ENCODE results near the gene SLC16A6. TPM values are rescaled to one million over a fixed set of nuclear protein-coding genes. Genes with fewer than 3 reads are reported as not detected.
"Not testable (repeated sequence)": the region's sequence is repeated elsewhere in the genome, so short reads cannot be mapped to it uniquely, and the experiment has no call there.

Gene SLC16A6
- total RNA-seq, 4 donors from 2014 or later = 0.13 to 1.8 (median 0.46) TPM

DNA sequence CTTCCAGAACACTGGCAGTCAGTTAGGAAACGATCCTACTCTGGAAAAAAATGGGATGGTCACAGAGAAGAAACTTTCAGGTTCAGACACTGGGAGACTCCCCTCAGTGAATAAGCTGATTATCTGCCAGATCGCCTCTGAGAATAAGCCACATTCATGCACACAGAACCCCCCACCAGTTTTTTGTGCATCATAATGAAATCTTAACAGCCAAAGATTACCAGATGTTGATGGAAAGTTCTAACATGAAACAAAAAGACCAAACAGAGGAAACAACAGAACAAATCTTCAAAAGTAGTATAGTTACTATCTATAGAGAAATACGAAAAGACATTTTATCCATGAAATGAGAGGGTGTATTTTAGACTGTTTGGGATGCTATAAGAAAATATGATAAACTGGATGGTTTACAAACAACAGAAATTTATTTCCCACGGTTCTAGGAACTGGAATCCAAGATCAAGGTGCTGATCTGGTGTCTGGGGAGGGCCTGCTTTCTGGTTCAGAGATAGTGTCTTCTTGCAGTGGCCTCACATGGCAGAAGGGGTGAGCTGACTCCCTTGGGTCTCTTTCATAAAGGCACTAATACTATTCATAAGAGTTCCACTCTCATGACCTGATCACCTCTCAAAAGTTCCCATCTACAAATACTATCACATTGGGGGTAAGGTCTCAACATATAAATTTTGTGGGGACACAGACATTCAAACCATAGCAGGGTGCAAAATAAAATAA lies 51.1 kb downstream of the SLC16A6 start:
- Histone ChIP-seq H3K36me3 (no peaks in the 10 kb centered on the region), H3K4me1 (peaks cover 18% of the 10 kb centered on the region in 2 donors), H3K27ac (peak overlapping the region in 2 of 3 donors; percentile 46 to 60), H3K27me3 (no peaks in the 10 kb centered on the region), H3K4me3 (replicated peaks in 1 of 3) (no peak overlapping the region), H3K9me3 (no peaks in the 10 kb centered on the region)
- 86 to 92% methylated on average over 4 of the region's 4 CpGs for WGBS, 2 donors
- DNase-seq = no peak
- intact Hi-C loops (cut with DNase I) = no loop called here
- TF ChIP-seq POLR2A (IDR thresholded peaks at IDR 0.05) = no peak
- TF ChIP-seq, protein P1, sequence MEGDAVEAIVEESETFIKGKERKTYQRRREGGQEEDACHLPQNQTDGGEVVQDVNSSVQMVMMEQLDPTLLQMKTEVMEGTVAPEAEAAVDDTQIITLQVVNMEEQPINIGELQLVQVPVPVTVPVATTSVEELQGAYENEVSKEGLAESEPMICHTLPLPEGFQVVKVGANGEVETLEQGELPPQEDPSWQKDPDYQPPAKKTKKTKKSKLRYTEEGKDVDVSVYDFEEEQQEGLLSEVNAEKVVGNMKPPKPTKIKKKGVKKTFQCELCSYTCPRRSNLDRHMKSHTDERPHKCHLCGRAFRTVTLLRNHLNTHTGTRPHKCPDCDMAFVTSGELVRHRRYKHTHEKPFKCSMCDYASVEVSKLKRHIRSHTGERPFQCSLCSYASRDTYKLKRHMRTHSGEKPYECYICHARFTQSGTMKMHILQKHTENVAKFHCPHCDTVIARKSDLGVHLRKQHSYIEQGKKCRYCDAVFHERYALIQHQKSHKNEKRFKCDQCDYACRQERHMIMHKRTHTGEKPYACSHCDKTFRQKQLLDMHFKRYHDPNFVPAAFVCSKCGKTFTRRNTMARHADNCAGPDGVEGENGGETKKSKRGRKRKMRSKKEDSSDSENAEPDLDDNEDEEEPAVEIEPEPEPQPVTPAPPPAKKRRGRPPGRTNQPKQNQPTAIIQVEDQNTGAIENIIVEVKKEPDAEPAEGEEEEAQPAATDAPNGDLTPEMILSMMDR (IDR thresholded peaks at IDR 0.05) = no peak

DNA sequence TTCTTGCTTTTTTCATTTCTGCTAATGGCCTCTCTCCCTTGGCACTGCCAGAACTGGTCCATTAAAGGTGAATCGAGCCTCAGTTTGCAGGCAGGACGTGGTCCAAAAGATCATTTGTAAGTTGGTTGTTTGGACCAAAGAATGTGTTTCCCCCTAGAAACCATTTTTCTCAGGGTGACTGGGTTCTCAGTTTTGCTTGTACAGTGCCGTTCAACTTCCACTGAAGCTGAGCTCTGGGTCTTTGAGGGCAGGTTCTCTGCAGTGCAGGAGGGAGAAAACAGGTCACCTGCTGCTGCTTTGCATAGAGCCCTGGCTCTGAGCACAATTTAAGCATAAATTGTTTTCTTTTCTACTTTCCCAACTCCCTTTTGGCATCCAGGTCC lies 52.1 kb downstream of the SLC16A6 start:
- no peaks in the 10 kb centered on the region for H3K27me3 ChIP-seq
- peak; percentile 22 to 42 for DNase-seq
- WGBS, 2 donors = 28 to 40% methylated on average over 3 of the region's 3 CpGs
- H3K4me3 ChIP-seq (replicated peaks in 1 of 3) = no peak overlapping the region
- H3K27ac ChIP-seq = peak overlapping the region; percentile 42 to 60 (median 46)
- no peaks in the 10 kb centered on the region for H3K9me3 ChIP-seq
- intact Hi-C loops (cut with DNase I) = no loop called here
- peaks cover 18 to 22% of the 10 kb centered on the region in 2 donors for H3K4me1 ChIP-seq
- H3K36me3 ChIP-seq = no peaks in the 10 kb centered on the region
- TF ChIP-seq, protein P1 (IDR thresholded peaks at IDR 0.05) = no peak
- no peak for TF ChIP-seq POLR2A (IDR thresholded peaks at IDR 0.05)

DNA sequence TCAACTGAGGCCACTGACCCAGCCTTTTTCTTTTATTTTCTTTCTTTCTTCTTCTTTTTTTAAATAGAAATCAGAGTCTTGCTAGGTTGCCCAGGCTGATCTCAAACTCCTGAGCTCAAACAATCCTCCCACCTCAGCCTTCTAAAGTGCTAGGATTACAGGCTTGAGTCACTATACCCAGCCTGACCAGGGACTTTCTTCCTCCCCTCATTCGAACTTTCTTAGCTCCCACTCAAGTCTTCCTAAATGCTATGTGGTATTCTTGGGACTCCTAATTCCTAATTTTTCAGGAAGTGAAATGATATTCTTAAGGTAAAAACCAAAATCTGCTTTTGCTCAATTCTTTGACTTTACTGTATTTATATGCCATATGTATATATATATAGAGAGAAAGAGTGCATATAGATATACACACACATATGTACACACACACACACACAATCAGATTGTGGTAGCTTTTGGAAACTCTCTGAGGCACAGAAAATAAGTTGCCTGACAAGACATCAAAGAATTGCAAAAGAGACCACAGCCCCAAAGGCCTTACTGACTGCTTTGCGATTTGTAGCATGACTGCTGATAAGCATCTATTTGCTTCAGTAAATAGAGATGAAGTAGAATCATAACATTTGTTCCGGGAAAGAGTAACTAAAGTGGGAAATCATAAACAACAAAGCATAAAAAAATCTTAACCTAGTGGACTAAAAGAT lies 52.6 kb downstream of the SLC16A6 start:
- Histone ChIP-seq H3K27ac (peak overlapping the region; percentile 29 to 60 (median 46)), H3K9me3 (no peaks in the 10 kb centered on the region), H3K4me1 (peaks cover 18 to 22% of the 10 kb centered on the region in 2 donors), H3K27me3 (no peaks in the 10 kb centered on the region), H3K36me3 (no peaks in the 10 kb centered on the region), H3K4me3 (replicated peaks in 1 of 3) (no peak overlapping the region)
- TF ChIP-seq, protein P1 (IDR thresholded peaks at IDR 0.05) = no peak
- no peak for TF ChIP-seq POLR2A (IDR thresholded peaks at IDR 0.05)
- intact Hi-C loops (cut with DNase I) = no loop called here
- no peak for DNase-seq
- WGBS, 2 donors = 50 to 60% methylated on average over 3 of the region's 3 CpGs

DNA sequence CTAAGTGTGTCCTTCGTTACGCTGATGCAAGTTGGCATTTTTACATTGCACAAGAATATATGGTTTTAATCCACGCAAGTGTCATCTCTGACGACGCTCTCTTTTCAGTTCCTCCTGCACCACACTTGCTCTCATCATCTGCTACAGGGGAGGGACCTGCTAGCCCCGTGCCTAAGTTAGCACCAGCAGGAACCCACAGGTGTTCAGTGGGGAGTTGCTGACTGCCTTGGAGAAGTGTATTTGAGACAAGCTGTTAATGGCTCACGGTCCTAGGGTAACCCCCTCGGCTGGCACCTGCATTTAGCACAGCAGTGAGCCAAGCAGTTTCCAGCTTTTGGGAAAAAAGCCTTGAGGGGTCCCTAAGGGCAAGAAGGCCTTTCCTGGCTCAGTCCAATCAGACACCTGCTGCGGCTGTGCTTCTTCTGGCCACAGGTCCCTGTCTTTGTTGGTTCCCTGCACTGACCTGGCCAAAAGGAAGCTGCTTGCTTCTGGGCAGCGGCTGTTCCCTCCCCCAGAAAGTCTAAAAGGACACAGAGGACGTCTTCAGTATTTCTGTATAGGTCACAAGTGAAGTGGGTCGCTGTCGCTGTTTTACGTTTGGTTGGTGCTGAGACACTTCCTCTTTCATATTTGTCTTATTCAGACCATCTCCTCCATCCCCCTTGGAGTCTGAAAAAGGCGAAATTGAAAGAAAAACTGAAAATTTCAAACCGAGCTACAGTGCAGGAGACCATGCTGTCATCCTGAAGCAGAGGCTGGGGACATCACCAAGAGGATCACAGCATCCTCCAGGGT lies 53.4 kb downstream of the SLC16A6 start:
- Histone ChIP-seq H3K27ac (peak overlapping the region; percentile 31 to 60 (median 46)), H3K4me1 (peaks cover 18 to 22% of the 10 kb centered on the region in 2 donors)
- DNase-seq; H3K36me3 ChIP-seq; H3K27me3 ChIP-seq; intact Hi-C loops (cut with DNase I); H3K4me3 ChIP-seq (replicated peaks in 1 of 3); H3K9me3 ChIP-seq: not testable (repeated sequence)
- WGBS, 2 donors = 78 to 87% methylated on average over 15 to 16 of the region's 16 CpGs

DNA sequence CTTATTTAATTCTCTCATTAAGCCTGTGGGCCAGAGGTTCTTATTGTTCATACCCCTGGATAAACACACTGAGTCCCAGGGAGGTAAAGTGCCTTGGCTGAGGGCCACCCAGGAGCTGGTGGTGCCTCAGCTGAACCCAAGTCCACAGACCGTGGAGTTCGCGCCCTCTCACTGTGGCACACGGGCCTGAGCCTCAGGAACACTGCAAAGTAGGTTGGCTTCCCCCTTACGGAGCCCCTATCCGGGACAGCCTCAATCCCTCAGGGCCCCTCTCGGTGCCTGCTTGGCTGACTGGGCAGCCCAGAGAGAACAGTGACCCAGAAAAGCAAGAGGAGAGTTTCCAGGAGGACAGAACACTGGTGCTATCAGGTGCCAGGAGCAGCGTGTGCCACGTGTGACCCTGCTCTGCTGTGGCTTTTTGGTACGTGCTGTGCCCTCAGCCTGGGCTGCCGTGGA lies 55.6 kb downstream of the SLC16A6 start:
- 34 to 49% methylated on average over 8 to 9 of the region's 11 CpGs for WGBS, 2 donors
- H3K4me3 ChIP-seq (replicated peaks in 1 of 3); H3K27me3 ChIP-seq; H3K36me3 ChIP-seq; H3K9me3 ChIP-seq; intact Hi-C loops (cut with DNase I): not testable (repeated sequence)
- peaks cover 18 to 22% of the 10 kb centered on the region in 2 donors for H3K4me1 ChIP-seq
- peak overlapping the region; percentile 89 to 96 (median 92) for H3K27ac ChIP-seq
- peak; percentile 90 to 94 for DNase-seq

DNA sequence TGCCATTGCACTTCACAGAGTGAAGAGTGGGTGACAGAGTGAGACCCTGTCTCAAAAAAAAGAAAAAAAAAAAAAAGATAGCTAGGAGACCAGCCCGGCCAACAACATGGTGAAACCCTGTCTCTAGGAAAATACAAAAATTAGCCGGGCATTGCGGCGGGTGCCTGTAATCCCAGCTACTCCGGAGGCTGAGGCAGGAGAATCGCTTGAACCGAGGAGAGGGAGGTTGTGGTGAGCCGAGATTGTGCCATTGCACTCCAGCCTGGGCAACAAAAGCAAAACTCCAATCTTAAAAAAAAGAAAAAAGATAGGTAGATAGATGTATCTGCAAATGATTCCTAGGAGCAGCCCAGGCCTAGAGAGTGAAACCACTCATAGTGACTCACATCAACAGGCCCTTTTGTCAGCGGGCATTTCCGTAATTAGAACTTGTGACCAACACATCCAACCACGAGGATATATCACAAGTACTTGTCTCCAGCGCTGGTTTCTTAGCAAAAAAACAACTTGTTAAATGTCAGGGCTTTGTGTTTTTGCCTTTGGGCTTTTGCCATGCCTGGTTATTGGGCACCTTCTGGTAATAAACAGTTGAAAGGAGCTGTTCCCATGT lies 56.1 kb downstream of the SLC16A6 start:
- intact Hi-C loops (cut with DNase I); H3K9me3 ChIP-seq; H3K36me3 ChIP-seq; H3K4me3 ChIP-seq (replicated peaks in 1 of 3); H3K27me3 ChIP-seq: not testable (repeated sequence)
- peak; percentile 62 to 70 for DNase-seq
- 69 to 70% methylated on average over 12 of the region's 12 CpGs for WGBS, 2 donors
- peaks cover 18 to 22% of the 10 kb centered on the region in 2 donors for H3K4me1 ChIP-seq
- peak overlapping the region; percentile 89 to 96 (median 92) for H3K27ac ChIP-seq

DNA sequence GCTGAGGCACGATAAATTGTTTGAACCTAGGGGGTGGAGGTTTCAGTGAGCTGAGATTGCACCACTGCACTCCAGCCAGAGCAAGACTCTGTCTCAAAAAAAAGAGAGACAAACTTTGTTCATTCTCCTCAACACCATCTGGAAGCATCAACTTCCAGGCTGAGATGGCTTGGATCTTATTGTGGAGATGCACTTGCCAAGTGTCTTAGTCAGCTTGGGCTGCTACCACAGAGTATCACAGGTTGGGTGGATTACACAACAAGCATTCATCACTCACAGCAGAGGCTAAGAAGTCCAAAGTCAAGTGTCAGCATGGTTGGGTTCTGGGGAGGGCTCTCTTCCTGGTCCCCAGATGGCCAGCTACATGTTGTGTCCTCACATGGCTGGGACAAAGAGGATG lies 58.2 kb downstream of the SLC16A6 start:
- H3K4me3 ChIP-seq (replicated peaks in 1 of 3); H3K9me3 ChIP-seq; H3K27me3 ChIP-seq; H3K36me3 ChIP-seq; DNase-seq; intact Hi-C loops (cut with DNase I); H3K27ac ChIP-seq: not testable (repeated sequence)
- WGBS, 2 donors = 83 to 84% methylated on average over 1 of the region's 1 CpG
- H3K4me1 ChIP-seq = peaks cover 10 to 13% of the 10 kb centered on the region in 2 donors
